ACC112 (cell line): ENCODE data around the gene ANKRD28.
A peak's percentile ranks its signal among the peaks of the same experiment; 100 is the strongest.

Experiments used
- H2AFZ ChIP-seq: fragments of 200-600 bp; sonication (generic); one replicate; pipeline ENCODE4 v1.6.0; 2017; ENCODE audit warnings: antibody characterized with exemption, low read length; ENCODE audit not compliant: unreplicated experiment
- H3K27ac ChIP-seq: fragments of 200-600 bp; sonication (generic); 2 replicates; pipeline ENCODE4 v1.5.1; 2014; ENCODE audit warnings: low read depth, mild to moderate bottlenecking, antibody characterized with exemption, low read length, moderate library complexity
- H3K27me3 ChIP-seq: fragments of 200-600 bp; sonication (generic); 2 replicates; pipeline ENCODE4 v1.6.1; 2014; ENCODE audit warnings: mild to moderate bottlenecking, antibody characterized with exemption, low read length, moderate library complexity, mixed read lengths; ENCODE audit not compliant: insufficient read depth
- H3K36me3 ChIP-seq: fragments of 200-600 bp; sonication (generic); 2 replicates; pipeline ENCODE4 v1.6.1; 2016; ENCODE audit warnings: mild to moderate bottlenecking, antibody characterized with exemption, low read length, moderate library complexity, mixed read lengths; ENCODE audit not compliant: insufficient read depth
- H3K4me1 ChIP-seq: fragments of 200-600 bp; sonication (generic); one replicate; pipeline ENCODE4 v1.6.1; 2016; ENCODE audit warnings: low read length, mixed read lengths; ENCODE audit not compliant: insufficient read depth, unreplicated experiment, control insufficient read depth
- H3K4me3 ChIP-seq: fragments of 200-600 bp; sonication (generic); 2 replicates; pipeline ENCODE4 v1.5.1; 2014; ENCODE audit warnings: mild to moderate bottlenecking, low read depth, low read length
- H3K79me2 ChIP-seq: fragments of 200-600 bp; sonication (generic); one replicate; pipeline ENCODE4 v1.6.0; 2016; ENCODE audit warnings: low read length; ENCODE audit not compliant: control insufficient read depth, unreplicated experiment, insufficient read depth

Gene ANKRD28

DNA sequence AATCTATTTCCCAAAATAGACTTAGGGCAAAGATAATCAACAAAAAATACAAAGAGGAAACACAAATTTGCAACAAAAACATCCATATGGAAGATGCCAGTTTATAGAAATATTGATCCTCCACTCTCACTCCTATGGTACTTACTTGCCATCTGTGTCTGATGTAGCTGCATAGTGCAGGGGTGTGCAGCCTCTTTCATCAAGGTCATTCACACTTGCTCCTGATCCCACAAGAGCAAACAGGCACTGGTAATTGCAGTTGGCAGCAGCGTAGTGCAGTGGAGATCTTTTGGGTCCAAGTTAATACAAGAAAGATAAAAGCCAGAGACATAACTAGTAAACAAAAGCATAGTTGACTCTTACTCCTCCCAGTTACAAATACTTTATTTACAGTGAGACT is 90.0 kb downstream of the ANKRD28 start:
- Histone ChIP-seq H3K27ac (no peak overlapping the region), H3K36me3 (peaks cover 38% of the 10 kb centered on the region), H3K4me1 (peaks cover 14% of the 10 kb centered on the region), H3K27me3 (no peaks in the 10 kb centered on the region), H3K4me3 (no peak overlapping the region), H3K79me2 (no peaks in the 10 kb centered on the region), H2AFZ (no peak overlapping the region)

GRCh38 chr3:15703346-15703745 is 94.4 kb downstream of the ANKRD28 start:
- Histone ChIP-seq H3K4me3 (no peak overlapping the region), H3K36me3 (peaks cover 33% of the 10 kb centered on the region), H3K79me2 (no peaks in the 10 kb centered on the region), H3K27ac (no peak overlapping the region), H3K27me3 (no peaks in the 10 kb centered on the region), H2AFZ (no peak overlapping the region), H3K4me1 (no peaks in the 10 kb centered on the region)

DNA sequence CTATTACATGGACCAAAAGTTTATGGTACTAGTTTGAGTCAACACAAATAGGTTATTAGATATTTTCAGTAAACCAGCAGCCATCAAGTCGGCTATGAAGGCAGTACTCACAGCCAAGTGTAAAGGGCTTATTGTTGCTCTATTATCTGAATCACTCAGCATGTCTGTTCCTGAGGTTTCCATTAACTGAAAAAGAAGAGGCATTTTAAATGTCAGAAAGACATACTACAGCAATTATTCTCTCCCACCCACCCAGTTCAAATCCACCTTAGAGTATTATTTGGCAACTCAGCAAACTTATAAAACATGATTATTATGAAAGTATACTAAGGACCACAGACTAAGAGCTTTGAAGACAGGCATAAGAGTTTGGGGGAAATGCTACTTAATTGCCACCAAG is 103.2 kb downstream of the ANKRD28 start:
- peaks cover 21% of the 10 kb centered on the region for H3K36me3 ChIP-seq
- H3K4me1 ChIP-seq, result no peaks in the 10 kb centered on the region
- H3K27me3 ChIP-seq, result no peaks in the 10 kb centered on the region
- no peak overlapping the region for H2AFZ ChIP-seq
- H3K79me2 ChIP-seq, result no peaks in the 10 kb centered on the region
- H3K27ac ChIP-seq, result no peak overlapping the region
- H3K4me3 ChIP-seq, result no peak overlapping the region

DNA sequence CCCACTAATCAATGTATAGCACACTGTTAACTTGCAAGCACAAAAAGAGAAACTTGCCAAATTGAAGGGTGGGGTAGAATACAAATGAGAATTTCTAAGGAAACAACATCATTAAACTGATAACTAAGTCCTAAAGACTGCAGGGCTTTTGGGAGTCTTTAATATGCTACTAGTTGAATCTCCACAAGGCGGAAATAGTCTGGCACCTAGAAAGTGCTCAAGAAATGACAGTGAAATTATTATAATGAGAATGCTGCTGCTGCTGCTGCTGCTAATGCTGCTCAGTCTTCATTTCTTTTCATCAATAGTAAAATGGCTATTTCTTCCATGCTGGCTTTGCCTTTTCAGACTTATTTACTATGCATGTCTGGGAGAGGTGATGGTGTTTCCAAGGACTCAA is 104.4 kb downstream of the ANKRD28 start:
- Histone ChIP-seq H3K79me2 (no peaks in the 10 kb centered on the region), H3K4me1 (no peaks in the 10 kb centered on the region), H3K27me3 (no peaks in the 10 kb centered on the region), H2AFZ (no peak overlapping the region), H3K4me3 (no peak overlapping the region), H3K36me3 (peaks cover 32% of the 10 kb centered on the region), H3K27ac (no peak overlapping the region)

GRCh38 chr3:15690748-15691147 is 107.0 kb downstream of the ANKRD28 start:
- no peak overlapping the region for H2AFZ ChIP-seq
- no peak overlapping the region for H3K4me3 ChIP-seq
- H3K36me3 ChIP-seq, result peaks cover 35% of the 10 kb centered on the region
- H3K27ac ChIP-seq, result no peak overlapping the region
- H3K4me1 ChIP-seq, result no peaks in the 10 kb centered on the region
- H3K27me3 ChIP-seq, result no peaks in the 10 kb centered on the region
- H3K79me2 ChIP-seq, result peaks cover 3% of the 10 kb centered on the region

GRCh38 chr3:15690230-15690629 is 107.5 kb downstream of the ANKRD28 start:
- Histone ChIP-seq H3K4me3 (no peak overlapping the region), H3K36me3 (peaks cover 39% of the 10 kb centered on the region), H2AFZ (no peak overlapping the region), H3K27me3 (no peaks in the 10 kb centered on the region), H3K79me2 (peaks cover 3% of the 10 kb centered on the region), H3K27ac (no peak overlapping the region), H3K4me1 (no peaks in the 10 kb centered on the region)

DNA sequence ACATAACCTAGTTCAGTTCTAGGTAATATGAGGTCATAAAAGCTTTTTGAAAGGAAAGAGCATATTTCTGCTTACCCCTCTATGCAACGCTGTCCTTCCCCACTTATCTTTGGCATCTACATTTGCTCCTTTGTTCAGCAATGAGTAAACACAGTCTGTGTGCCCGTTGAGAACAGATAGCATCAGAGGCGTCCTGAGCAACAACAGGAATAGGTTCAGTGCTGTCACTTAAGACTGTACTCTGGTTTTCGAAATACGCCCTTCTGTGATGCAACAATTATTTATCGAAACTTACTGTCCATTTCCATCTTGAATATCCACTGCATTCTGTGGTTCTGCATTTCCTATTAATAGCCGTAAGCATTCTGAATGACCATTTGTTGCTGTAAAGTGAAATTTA is 111.9 kb downstream of the ANKRD28 start:
- no peak overlapping the region for H3K4me3 ChIP-seq
- no peak overlapping the region for H2AFZ ChIP-seq
- H3K27ac ChIP-seq, result no peak overlapping the region
- peaks cover 3% of the 10 kb centered on the region for H3K79me2 ChIP-seq
- peaks cover 13% of the 10 kb centered on the region for H3K4me1 ChIP-seq
- no peaks in the 10 kb centered on the region for H3K27me3 ChIP-seq
- H3K36me3 ChIP-seq, result peaks cover 44% of the 10 kb centered on the region

DNA sequence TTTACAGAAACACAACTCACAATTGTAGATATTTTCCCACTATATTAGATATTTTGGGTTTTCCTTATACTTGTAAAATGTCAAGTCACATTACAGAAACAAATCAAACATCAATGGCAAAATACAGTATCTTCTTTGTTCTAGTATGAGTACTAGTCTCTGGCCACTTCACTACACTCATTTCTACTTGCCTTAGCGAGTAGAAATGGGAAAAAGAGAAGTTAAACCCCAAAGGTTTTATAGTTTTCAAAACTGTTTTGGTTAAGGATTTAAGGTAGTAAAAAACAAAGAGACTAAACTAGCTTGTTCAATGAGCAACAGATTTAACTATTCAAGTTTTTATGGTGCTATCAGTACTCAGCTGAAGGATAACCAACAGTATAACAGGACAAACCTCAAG is 114.5 kb downstream of the ANKRD28 start:
- Histone ChIP-seq H2AFZ (no peak overlapping the region), H3K4me3 (no peak overlapping the region), H3K36me3 (peaks cover 38% of the 10 kb centered on the region), H3K79me2 (peaks cover 3% of the 10 kb centered on the region), H3K27me3 (no peaks in the 10 kb centered on the region), H3K27ac (peak overlapping the region; percentile 52), H3K4me1 (peaks cover 13% of the 10 kb centered on the region)

- H3K27me3 ChIP-seq, result no peaks in the 10 kb centered on the region
- H3K4me1 ChIP-seq, result peaks cover 13% of the 10 kb centered on the region
- peaks cover under 1% of the 10 kb centered on the region for H3K79me2 ChIP-seq
- H2AFZ ChIP-seq, result no peak overlapping the region
- H3K27ac ChIP-seq, result peak overlapping the region; percentile 52
- peaks cover 44% of the 10 kb centered on the region for H3K36me3 ChIP-seq
- H3K4me3 ChIP-seq, result no peak overlapping the region
Observed at GRCh38 chr3:15682561-15683185, 115.1 kb downstream of the ANKRD28 start.

DNA sequence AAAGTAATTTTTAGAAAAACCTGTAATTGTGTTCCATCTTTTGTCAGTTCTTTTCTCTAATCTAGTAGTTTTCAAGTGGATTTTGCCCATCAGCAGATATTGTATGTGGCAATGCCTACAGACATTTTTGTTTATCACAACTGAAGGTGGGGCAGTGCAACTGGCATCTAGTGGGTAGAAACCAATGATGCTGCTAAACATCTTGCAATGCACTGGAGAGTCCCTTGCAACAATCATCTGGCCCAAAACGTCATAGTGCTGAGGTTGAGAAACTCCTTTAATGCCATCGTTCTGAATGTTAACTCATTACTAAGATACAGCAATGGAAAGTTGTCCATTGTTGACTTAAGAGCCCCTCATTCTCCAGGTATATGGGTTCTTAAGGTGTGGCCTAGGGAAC is 116.1 kb downstream of the ANKRD28 start:
- Histone ChIP-seq H2AFZ (no peak overlapping the region), H3K36me3 (peaks cover 52% of the 10 kb centered on the region), H3K79me2 (no peaks in the 10 kb centered on the region), H3K4me1 (peaks cover 19% of the 10 kb centered on the region), H3K4me3 (no peak overlapping the region), H3K27ac (no peak overlapping the region; the same call in 1 of the 2 replicates), H3K27me3 (no peaks in the 10 kb centered on the region)

DNA sequence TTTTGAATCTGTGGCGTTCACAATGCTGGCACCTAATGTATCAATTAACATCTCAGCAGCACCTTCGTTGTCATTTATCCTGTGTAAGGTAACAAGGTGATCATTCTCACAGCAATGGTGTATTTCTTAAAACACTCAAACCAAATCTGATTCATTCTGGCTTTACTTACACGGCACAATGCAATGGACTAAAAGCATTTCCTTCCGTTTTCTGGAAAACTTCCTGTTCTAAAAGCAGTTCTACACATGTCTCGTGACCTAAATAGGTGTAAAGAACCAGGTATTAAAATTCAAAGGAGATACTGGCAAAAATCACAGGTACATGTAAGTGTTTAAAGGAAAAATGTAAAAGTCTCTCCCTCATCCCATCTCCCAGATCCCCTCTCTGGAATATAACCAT is 118.5 kb downstream of the ANKRD28 start:
- no peak overlapping the region for H3K4me3 ChIP-seq
- no peaks in the 10 kb centered on the region for H3K27me3 ChIP-seq
- no peaks in the 10 kb centered on the region for H3K79me2 ChIP-seq
- no peak overlapping the region for H3K27ac ChIP-seq
- H2AFZ ChIP-seq, result no peak overlapping the region
- peaks cover 19% of the 10 kb centered on the region for H3K4me1 ChIP-seq
- peaks cover 40% of the 10 kb centered on the region for H3K36me3 ChIP-seq
